Skin epidermis (tissue), 12 donors: ENCODE results near the gene SNX8.

ENCODE experiments used
- H3K27ac ChIP-seq, 21 experiments: fragments of 200-600 bp; sonication (generic) in 11 of 21; one replicate each; pipeline ENCODE4 v1.5.0; 2020; ENCODE audit warnings: mild to moderate bottlenecking in 3 of 21, inconsistent platforms in 2 of 21, moderate library complexity in 2 of 21
- H3K4me3 ChIP-seq, 7 experiments: fragments of 200-600 bp; sonication (generic) in 2 of 7; one replicate each; pipeline ENCODE4 v1.5.0; 2020; ENCODE audit warnings: inconsistent platforms in 2 of 7, mild to moderate bottlenecking in 2 of 7, moderate library complexity in 1 of 7

SNX8 gene

GRCh38 chr7:2214636-2215035, 99.6 kb downstream of the SNX8 start:
- no peak overlapping the region for H3K4me3 ChIP-seq
- peak overlapping the region in 1 of 21 experiments; percentile 55 for H3K27ac ChIP-seq

- peak overlapping the region in 1 of 21 experiments; percentile 55 for H3K27ac ChIP-seq
- H3K4me3 ChIP-seq: no peak overlapping the region
Measured at GRCh38 chr7:2213551-2214215, 100.6 kb downstream of the SNX8 start.

- Histone ChIP-seq H3K27ac (no peak overlapping the region), H3K4me3 (no peak overlapping the region)
Measured at GRCh38 chr7:2212906-2213305, 101.3 kb downstream of the SNX8 start.

GRCh38 chr7:2211926-2212325, 102.3 kb downstream of the SNX8 start:
- Histone ChIP-seq H3K4me3 (no peak overlapping the region), H3K27ac (no peak overlapping the region)

- Histone ChIP-seq H3K4me3 (no peak overlapping the region), H3K27ac (no peak overlapping the region)
Measured at GRCh38 chr7:2211259-2211880, 102.9 kb downstream of the SNX8 start.

GRCh38 chr7:2210551-2211258, 103.5 kb downstream of the SNX8 start:
- Histone ChIP-seq H3K27ac (no peak overlapping the region), H3K4me3 (no peak overlapping the region)

- H3K27ac ChIP-seq: peak overlapping the region in 1 of 21 experiments; percentile 35
- H3K4me3 ChIP-seq: no peak overlapping the region
Measured at GRCh38 chr7:2209961-2210323, 104.3 kb downstream of the SNX8 start.

GRCh38 chr7:2209146-2209960, 104.9 kb downstream of the SNX8 start:
- peak overlapping the region in 1 of 21 experiments; percentile 35 for H3K27ac ChIP-seq
- H3K4me3 ChIP-seq: no peak overlapping the region

GRCh38 chr7:2208712-2209111, 105.5 kb downstream of the SNX8 start:
- Histone ChIP-seq H3K27ac (no peak overlapping the region), H3K4me3 (no peak overlapping the region)

GRCh38 chr7:2205036-2205780, 109.0 kb downstream of the SNX8 start:
- H3K27ac ChIP-seq: no peak overlapping the region

GRCh38 chr7:2204446-2204845, 109.8 kb downstream of the SNX8 start:
- Histone ChIP-seq H3K27ac (no peak overlapping the region), H3K4me3 (no peak overlapping the region)

More at GRCh38 chr7:2205036-2205780, 109.0 kb downstream of the SNX8 start:
- no peak overlapping the region for H3K4me3 ChIP-seq

- Histone ChIP-seq H3K27ac (no peak overlapping the region), H3K4me3 (no peak overlapping the region)
Measured at GRCh38 chr7:2203766-2204300, 110.4 kb downstream of the SNX8 start.

GRCh38 chr7:2202901-2203765, 111.1 kb downstream of the SNX8 start:
- H3K4me3 ChIP-seq: no peak overlapping the region

GRCh38 chr7:2202361-2202761, 111.9 kb downstream of the SNX8 start:
- no peak overlapping the region for H3K4me3 ChIP-seq
- no peak overlapping the region for H3K27ac ChIP-seq

More at GRCh38 chr7:2202901-2203765, 111.1 kb downstream of the SNX8 start:
- H3K27ac ChIP-seq: no peak overlapping the region
